Measurements from ENCODE around the gene PRKRA. TPM values are rescaled to one million over a fixed set of nuclear protein-coding genes. Genes with fewer than 3 reads are reported as not detected.

PRKRA gene
- total and polyA plus RNA-seq, 2 experiments from 2014 or later, result 44.0 to 67.1 TPM

DNA sequence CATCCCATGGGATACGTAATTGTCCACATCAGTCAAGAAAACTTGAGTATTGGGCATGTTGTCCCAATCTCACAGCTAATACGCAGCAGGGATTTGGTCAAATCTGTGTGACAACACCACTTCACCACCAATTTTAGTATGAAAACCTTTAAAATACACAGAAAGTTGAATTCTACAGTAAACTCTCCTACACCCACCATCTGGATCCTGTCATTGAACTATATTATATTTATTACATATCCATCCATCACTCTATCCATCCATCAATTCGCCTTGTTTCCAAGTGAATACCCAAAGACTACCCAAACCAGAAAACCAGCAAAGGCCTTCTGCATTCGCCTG is 28.3 kb upstream of the PRKRA start:
- Histone ChIP-seq H3K79me2 (replicated peaks; ENCODE audit: insufficient read depth) (peaks cover 31% of the 10 kb centered on the region), H3K9me2 (ENCODE audit: insufficient read depth) (no peaks in the 10 kb centered on the region), H3K36me3 (ENCODE audit: insufficient read depth) (no peaks in the 10 kb centered on the region), H3F3A (replicated peaks; ENCODE audit: low read depth) (peaks cover 2% of the 10 kb centered on the region; the same call in 1 of the 2 replicates), H3K4me3 (peak overlapping the region; percentile 95), H3K4me2 (peak overlapping the region; percentile 97), H3K4me1 (ENCODE audit: insufficient read depth) (peaks cover 16% of the 10 kb centered on the region; the same call in 1 of the 2 replicates), H3K27me3 (ENCODE audit: insufficient read depth) (0 out of 2 replicates have a peak, but pooled peaks cover 8% of the 10 kb centered on the region), H4K20me1 (replicated peaks; ENCODE audit: insufficient read depth) (no peaks in the 10 kb centered on the region; the same call in 1 of the 2 replicates), H3K27ac (ENCODE audit: low read depth) (0 out of 2 replicates have a peak overlapping the region, but pooled peaks have one; percentile 23), H2AFZ (no peak overlapping the region)
- Mint-ChIP-seq H3K9me3 (no peaks in the 10 kb centered on the region; the same call in 2 of the 3 replicates), H3K27me3 (ENCODE audit: insufficient read depth, low read depth, poor library complexity) (peaks cover 2% of the 10 kb centered on the region), H3K27ac (no peak overlapping the region; the same call in 1 of the 2 replicates), H3K36me3 (ENCODE audit: low read depth) (no peaks in the 10 kb centered on the region; the same call in 2 of the 3 replicates), H3K4me1 (peaks cover 27% of the 10 kb centered on the region), H3K4me3 (peak overlapping the region; percentile 90)
- TF ChIP-seq POLR2AphosphoS5 (IDR thresholded peaks at IDR 0.05; ENCODE audit: low read depth) (no peak), EZH2phosphoT487 (IDR thresholded peaks at IDR 0.05; ENCODE audit: unreplicated experiment) (no peak), STAT1 (IDR thresholded peaks at IDR 0.05; ENCODE audit: unreplicated experiment) (no peak), EZH2 (IDR thresholded peaks at IDR 0.05; ENCODE audit: low read depth, unreplicated experiment) (no peak), CREB1 (CRISPR knock-in tag; IDR thresholded peaks at IDR 0.05; ENCODE audit: low read depth) (no peak), NANOG (IDR thresholded peaks at IDR 0.05; ENCODE audit: borderline replicate concordance) (no peak), JUNB (IDR thresholded peaks at IDR 0.05; ENCODE audit: unreplicated experiment) (no peak), ZNF331 (CRISPR knock-in tag; IDR thresholded peaks at IDR 0.05; ENCODE audit: low read depth) (no peak), ZNF462 (CRISPR knock-in tag; IDR thresholded peaks at IDR 0.05) (no peak), ZNF114 (CRISPR knock-in tag; IDR thresholded peaks at IDR 0.05) (no peak), REST (IDR thresholded peaks at IDR 0.05; ENCODE audit: unreplicated experiment) (no peak)
- TF ChIP-seq, protein P1, sequence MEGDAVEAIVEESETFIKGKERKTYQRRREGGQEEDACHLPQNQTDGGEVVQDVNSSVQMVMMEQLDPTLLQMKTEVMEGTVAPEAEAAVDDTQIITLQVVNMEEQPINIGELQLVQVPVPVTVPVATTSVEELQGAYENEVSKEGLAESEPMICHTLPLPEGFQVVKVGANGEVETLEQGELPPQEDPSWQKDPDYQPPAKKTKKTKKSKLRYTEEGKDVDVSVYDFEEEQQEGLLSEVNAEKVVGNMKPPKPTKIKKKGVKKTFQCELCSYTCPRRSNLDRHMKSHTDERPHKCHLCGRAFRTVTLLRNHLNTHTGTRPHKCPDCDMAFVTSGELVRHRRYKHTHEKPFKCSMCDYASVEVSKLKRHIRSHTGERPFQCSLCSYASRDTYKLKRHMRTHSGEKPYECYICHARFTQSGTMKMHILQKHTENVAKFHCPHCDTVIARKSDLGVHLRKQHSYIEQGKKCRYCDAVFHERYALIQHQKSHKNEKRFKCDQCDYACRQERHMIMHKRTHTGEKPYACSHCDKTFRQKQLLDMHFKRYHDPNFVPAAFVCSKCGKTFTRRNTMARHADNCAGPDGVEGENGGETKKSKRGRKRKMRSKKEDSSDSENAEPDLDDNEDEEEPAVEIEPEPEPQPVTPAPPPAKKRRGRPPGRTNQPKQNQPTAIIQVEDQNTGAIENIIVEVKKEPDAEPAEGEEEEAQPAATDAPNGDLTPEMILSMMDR (conservative IDR thresholded peaks at IDR 0.05; ENCODE audit: low read depth in 2 of 2), result no peak; a peak in 1 of 4 replicates
- TF ChIP-seq, protein P2, sequence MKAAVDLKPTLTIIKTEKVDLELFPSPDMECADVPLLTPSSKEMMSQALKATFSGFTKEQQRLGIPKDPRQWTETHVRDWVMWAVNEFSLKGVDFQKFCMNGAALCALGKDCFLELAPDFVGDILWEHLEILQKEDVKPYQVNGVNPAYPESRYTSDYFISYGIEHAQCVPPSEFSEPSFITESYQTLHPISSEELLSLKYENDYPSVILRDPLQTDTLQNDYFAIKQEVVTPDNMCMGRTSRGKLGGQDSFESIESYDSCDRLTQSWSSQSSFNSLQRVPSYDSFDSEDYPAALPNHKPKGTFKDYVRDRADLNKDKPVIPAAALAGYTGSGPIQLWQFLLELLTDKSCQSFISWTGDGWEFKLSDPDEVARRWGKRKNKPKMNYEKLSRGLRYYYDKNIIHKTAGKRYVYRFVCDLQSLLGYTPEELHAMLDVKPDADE (IDR thresholded peaks at IDR 0.05), result no peak
- peak; percentile 12 for DNase-seq (ENCODE audit: low spot score)
- no peak for ATAC-seq

Data from GM23338 (cell line).